H1 (cell line): Measurements from ENCODE around the gene TRMT13. TPM values are rescaled to one million over a fixed set of nuclear protein-coding genes. Genes with fewer than 3 reads are reported as not detected.

Experiments used
- CTCF ChIA-PET: fragments of 300-600 bp; sonication (Branson Sonifier 250); formaldehyde crosslinking; loops from one replicate; lab custom pipeline; 2021; ENCODE audit not compliant: partially characterized antibody; lab: Charles Lee
- POLR2A ChIA-PET: fragments of 300-600 bp; sonication (Branson Sonifier 250); formaldehyde crosslinking; loops from one replicate; lab custom pipeline; 2021; ENCODE audit warnings: inconsistent platforms; ENCODE audit not compliant: partially characterized antibody; lab: Charles Lee
- DNase-seq, 2 experiments: peaks; one replicate each; pipeline versions ENCODE4 v3.0.0 to v3.0.0-alpha.2; 2010 to 2022; ENCODE audit warnings: low spot score in 2 of 2, low read depth in 1 of 2, mixed read lengths in 1 of 2
- FAIRE-seq: peaks from 2 replicates; lab custom pipeline; 2011; peaks lifted over from hg19 to GRCh38; lab: Jason Lieb, UNC
- H2AFZ ChIP-seq: 2 replicates; pipeline ENCODE4 v1.8.1; 2012; ENCODE audit warnings: low read length, inconsistent platforms
- H2AK5ac ChIP-seq: 2 replicates; pipeline ENCODE4 v1.6.1; 2013; ENCODE audit warnings: low read depth, low read length
- H2BK120ac ChIP-seq: replicated peaks from 2 replicates; pipeline ENCODE3; 2013; ENCODE audit warnings: low read depth, low read length, inconsistent platforms
- H2BK12ac ChIP-seq: 2 replicates; pipeline ENCODE4 v1.6.1; 2013; ENCODE audit warnings: low read depth, low read length
- H2BK15ac ChIP-seq: 2 replicates; pipeline ENCODE4 v1.6.1; 2013; ENCODE audit warnings: low read length
- H2BK20ac ChIP-seq: 2 replicates; pipeline ENCODE4 v1.6.1; 2013; ENCODE audit warnings: low read length
- H2BK5ac ChIP-seq: 2 replicates; pipeline ENCODE4 v1.6.1; 2013; ENCODE audit warnings: low read depth, low read length
- H3K14ac ChIP-seq: 2 replicates; pipeline ENCODE4 v1.6.1; 2013; ENCODE audit warnings: inconsistent platforms; ENCODE audit not compliant: insufficient read length
- H3K18ac ChIP-seq: 2 replicates; pipeline ENCODE4 v1.6.1; 2013; ENCODE audit warnings: low read length; ENCODE audit errors: extremely low read depth
- H3K23ac ChIP-seq: 2 replicates; pipeline ENCODE4 v1.6.1; 2013; ENCODE audit warnings: inconsistent platforms; ENCODE audit not compliant: insufficient read length
- H3K23me2 ChIP-seq: 2 replicates; pipeline ENCODE4 v1.6.1; 2013; ENCODE audit warnings: low read depth, low read length
- H3K27ac ChIP-seq: 2 replicates; pipeline ENCODE4 v1.6.1; 2011; ENCODE audit warnings: low read depth, low read length, inconsistent platforms
- H3K27me3 ChIP-seq, 4 experiments: replicated peaks in 1 of 4; 1 replicate in 1 of 4; 2 replicates in 3 of 4; pipeline versions ENCODE4 v1.6.1 to v1.8.1; 2011 to 2013; ENCODE audit warnings: low read length in 3 of 4, mild to moderate bottlenecking in 3 of 4, inconsistent platforms in 2 of 4, mixed read lengths in 2 of 4, moderate library complexity in 1 of 4; ENCODE audit not compliant: control insufficient read depth in 3 of 4, insufficient read depth in 3 of 4; ENCODE audit errors: extremely low read depth in 1 of 4
- H3K36me3 ChIP-seq, 4 experiments: 2 replicates each; pipeline versions ENCODE4 v1.6.1 to v1.8.1; 2011 to 2013; ENCODE audit warnings: mild to moderate bottlenecking in 4 of 4, low read length in 3 of 4, moderate library complexity in 2 of 4, control low read depth in 1 of 4, inconsistent platforms in 1 of 4; ENCODE audit not compliant: insufficient read depth in 4 of 4, control insufficient read depth in 2 of 4
- H3K4ac ChIP-seq: replicated peaks from 2 replicates; pipeline ENCODE3; 2013; ENCODE audit warnings: low read length, low read depth, mixed read lengths, inconsistent platforms; ENCODE audit not compliant: insufficient read length
- H3K4me1 ChIP-seq, 4 experiments: replicated peaks in 1 of 4; 1 replicate in 1 of 4; 2 replicates in 3 of 4; pipeline versions ENCODE4 v1.6.1 to v1.8.1; 2011 to 2013; ENCODE audit warnings: low read length in 3 of 4, inconsistent platforms in 2 of 4, mixed read lengths in 1 of 4; ENCODE audit not compliant: insufficient read depth in 4 of 4, control insufficient read depth in 3 of 4
- H3K4me2 ChIP-seq, 2 experiments: 2 replicates each; pipeline versions ENCODE4 v1.6.1 to v1.8.1; 2011 to 2013; ENCODE audit warnings: low read depth in 2 of 2, low read length in 2 of 2, control low read depth in 1 of 2, inconsistent platforms in 1 of 2, mild to moderate bottlenecking in 1 of 2; ENCODE audit not compliant: insufficient read depth in 1 of 2
- H3K4me3 ChIP-seq, 4 experiments: fragments of 200-600, 300-600 bp in 1 of 4; sonication (generic), shearing (Covaris generic), sonication (Bioruptor Twin) in 1 of 4; 2 replicates each; pipeline versions ENCODE4 v1.5.1 to v1.8.1; 2011 to 2016; ENCODE audit warnings: low read length in 4 of 4, low read depth in 3 of 4, control low read depth in 2 of 4, inconsistent platforms in 2 of 4, mild to moderate bottlenecking in 2 of 4, mixed read lengths in 1 of 4, moderate library complexity in 1 of 4; ENCODE audit not compliant: insufficient read depth in 2 of 4; ENCODE audit errors: extremely low read depth in 1 of 4
- H3K56ac ChIP-seq: replicated peaks from 2 replicates; pipeline ENCODE3; 2013; ENCODE audit warnings: low read depth, mild to moderate bottlenecking, mixed read lengths, low read length, inconsistent platforms; ENCODE audit not compliant: insufficient read length
- H3K79me1 ChIP-seq: 2 replicates; pipeline ENCODE4 v1.6.1; 2013; ENCODE audit warnings: low read depth, low read length, control low read depth
- H3K79me2 ChIP-seq, 2 experiments: 2 replicates each; pipeline versions ENCODE4 v1.6.1 to v1.8.1; 2012 to 2013; ENCODE audit warnings: low read length in 2 of 2, mild to moderate bottlenecking in 2 of 2, inconsistent platforms in 1 of 2; ENCODE audit not compliant: insufficient read depth in 2 of 2, control insufficient read depth in 1 of 2
- H3K9ac ChIP-seq, 4 experiments: replicated peaks in 1 of 4; 1 replicate in 1 of 4; 2 replicates in 3 of 4; pipeline versions ENCODE4 v1.6.1 to v1.8.1; 2011 to 2013; ENCODE audit warnings: low read depth in 3 of 4, low read length in 3 of 4, control low read depth in 2 of 4, mild to moderate bottlenecking in 2 of 4, moderate library complexity in 2 of 4, inconsistent platforms in 1 of 4; ENCODE audit errors: extremely low read depth in 1 of 4
- H3K9me3 ChIP-seq, 2 experiments: 2 replicates each; pipeline versions ENCODE4 v1.6.1 to v1.8.1; 2012 to 2013; ENCODE audit warnings: mild to moderate bottlenecking in 2 of 2, moderate library complexity in 2 of 2, control low read depth in 1 of 2, inconsistent platforms in 1 of 2, low read depth in 1 of 2, low read length in 1 of 2, mixed read lengths in 1 of 2; ENCODE audit not compliant: insufficient read depth in 2 of 2
- H4K20me1 ChIP-seq, 2 experiments: replicated peaks in 1 of 2; 2 replicates each; pipeline versions ENCODE3 to v1.8.1; 2011 to 2013; ENCODE audit warnings: inconsistent platforms in 2 of 2, low read length in 2 of 2, mild to moderate bottlenecking in 1 of 2; ENCODE audit not compliant: insufficient read depth in 2 of 2, control insufficient read depth in 1 of 2
- H4K5ac ChIP-seq: 2 replicates; pipeline ENCODE4 v1.6.1; 2013; ENCODE audit warnings: low read length, low read depth, mixed read lengths, inconsistent platforms; ENCODE audit not compliant: insufficient read length
- H4K8ac ChIP-seq: 2 replicates; pipeline ENCODE4 v1.8.0; 2013; ENCODE audit warnings: mild to moderate bottlenecking, moderate library complexity, low read length, inconsistent platforms; ENCODE audit not compliant: insufficient read depth; ENCODE audit errors: extremely low read depth
- H4K91ac ChIP-seq: replicated peaks from 2 replicates; pipeline ENCODE3; 2013; ENCODE audit warnings: low read length, mixed read lengths, inconsistent platforms; ENCODE audit not compliant: insufficient read length
- CREB1 ChIP-seq: IDR thresholded peaks from 2 replicates; pipeline ENCODE4 v1.6.1; 2012; ENCODE audit warnings: inconsistent platforms
- CTBP2 ChIP-seq: IDR thresholded peaks from 2 replicates; pipeline ENCODE4 v1.7.0; 2011; ENCODE audit warnings: borderline replicate concordance, mild to moderate bottlenecking, moderate library complexity, mixed read lengths, low read length; ENCODE audit not compliant: insufficient read depth, insufficient read length
- EZH2 ChIP-seq: fragments of 200-600 bp; sonication (generic); IDR thresholded peaks from 2 replicates; pipeline ENCODE4 v1.7.1; 2012; ENCODE audit warnings: low read depth, mild to moderate bottlenecking, moderate library complexity, low read length, inconsistent platforms; ENCODE audit not compliant: severe bottlenecking
- GTF2F1 ChIP-seq: IDR thresholded peaks from 2 replicates; pipeline ENCODE4 v1.6.1; 2012; ENCODE audit warnings: low read depth, low read length, improper control_type of control experiment, borderline replicate concordance
- JUND ChIP-seq: IDR thresholded peaks from 2 replicates; pipeline ENCODE4 v1.6.1; 2011; ENCODE audit warnings: mild to moderate bottlenecking, improper control_type of control experiment, low read length
- KDM1A ChIP-seq: fragments of 200-600, 300-600 bp; sonication (generic); IDR thresholded peaks from 2 replicates; pipeline ENCODE4 v1.7.1; 2016; ENCODE audit warnings: mild to moderate bottlenecking, low read length, borderline replicate concordance
- MAX ChIP-seq: IDR thresholded peaks from 2 replicates; pipeline ENCODE4 v1.6.1; 2012; ENCODE audit warnings: inconsistent platforms
- polyA plus RNA-seq, 7 experiments: library from polyadenylated mRNA; depleted of rRNA in 3 of 7; stranded (reverse) in 5 of 7; unstranded in 2 of 7; fragments of >200 nt in 5 of 7; fragments of 200-250 nt in 2 of 7; gene quantifications; 1 replicate in 5 of 7; 2 replicates in 1 of 7; 4 replicates in 1 of 7; pipeline versions ENCODE4 v1.2.1 to v1.2.3, GENCODE V29; 2011 to 2013; ENCODE audit warnings: missing spikeins in 2 of 7, mixed read lengths in 2 of 7
- total RNA-seq: library from RNA; stranded (reverse); fragmentation: NEBNext Ultra II Directional; extraction: Animal tissue kit (Norgen Biotek cat#: 25700); gene quantifications from 2 replicates; pipeline ENCODE4 v1.2.1, GENCODE V29; 2021

The TRMT13 gene
- total and polyA plus RNA-seq, 2 of the 8 experiments (the other 6 are each of a cell fraction or from before 2014, with no cell fraction given), result 3.6 to 14.8 TPM

- no peak overlapping the region for H4K5ac ChIP-seq
- CTCF ChIA-PET, result no interaction called here
- H3K4me3 ChIP-seq, result no peak overlapping the region
- H3K9ac ChIP-seq, result no peak overlapping the region
- H4K20me1 ChIP-seq, result no peaks in the 10 kb centered on the region
- no peak overlapping the region for H3K18ac ChIP-seq
- no peak for DNase-seq
- H3K4me2 ChIP-seq, result no peak overlapping the region
- peaks cover 0 to 51% (median 15%) of the 10 kb centered on the region in 4 experiments; a peak in 7 of 8 replicates for H3K36me3 ChIP-seq
- H3K4ac ChIP-seq, result no peak overlapping the region
- no peak overlapping the region for H2AK5ac ChIP-seq
- no peak overlapping the region for H2BK15ac ChIP-seq
- no peak overlapping the region for H3K56ac ChIP-seq
- no peak overlapping the region for H3K23ac ChIP-seq
- H3K79me2 ChIP-seq, result no peaks in the 10 kb centered on the region
- H2BK120ac ChIP-seq, result no peak overlapping the region
- no peak overlapping the region for H2BK20ac ChIP-seq
- H2BK5ac ChIP-seq, result no peak overlapping the region
- no peaks in the 10 kb centered on the region for H3K27me3 ChIP-seq
- no peaks in the 10 kb centered on the region for H3K23me2 ChIP-seq
- no peaks in the 10 kb centered on the region for H3K9me3 ChIP-seq
- POLR2A ChIA-PET, result no interaction called here
- no peak overlapping the region for H2BK12ac ChIP-seq
- H3K27ac ChIP-seq, result no peak overlapping the region
- no peak overlapping the region for H2AFZ ChIP-seq
- no peaks in the 10 kb centered on the region for H3K4me1 ChIP-seq
- TF ChIP-seq GTF2F1 (no peak), EZH2 (no peak), CREB1 (no peak), CTBP2 (no peak), JUND (no peak), MAX (no peak), KDM1A (no peak)
- H3K79me1 ChIP-seq, result no peaks in the 10 kb centered on the region
- no peak overlapping the region for H4K8ac ChIP-seq
- no peak overlapping the region for H3K14ac ChIP-seq
- no peak for FAIRE-seq
- no peak overlapping the region for H4K91ac ChIP-seq
These were observed 23.4 kb upstream of the TRMT13 start for GRCh38 chr1:100109554-100110066.
